WI38 (cell line): ENCODE data around the gene RABIF.

ENCODE experiments used
- H3K4me3 ChIP-seq: 2 replicates; pipeline ENCODE4 v1.5.1; 2011; ENCODE audit warnings: low read depth, mild to moderate bottlenecking, control low read depth, low read length
- TF ChIP-seq, protein P1 (sequence below): IDR thresholded peaks from 2 replicates; pipeline ENCODE4 v1.5.1; 2012; ENCODE audit warnings: low read depth, mild to moderate bottlenecking, control low read depth, low read length

Gene RABIF

GRCh38 chr1:202892501-202892900, 3.6 kb upstream of the RABIF start:
- TF ChIP-seq, protein P1, sequence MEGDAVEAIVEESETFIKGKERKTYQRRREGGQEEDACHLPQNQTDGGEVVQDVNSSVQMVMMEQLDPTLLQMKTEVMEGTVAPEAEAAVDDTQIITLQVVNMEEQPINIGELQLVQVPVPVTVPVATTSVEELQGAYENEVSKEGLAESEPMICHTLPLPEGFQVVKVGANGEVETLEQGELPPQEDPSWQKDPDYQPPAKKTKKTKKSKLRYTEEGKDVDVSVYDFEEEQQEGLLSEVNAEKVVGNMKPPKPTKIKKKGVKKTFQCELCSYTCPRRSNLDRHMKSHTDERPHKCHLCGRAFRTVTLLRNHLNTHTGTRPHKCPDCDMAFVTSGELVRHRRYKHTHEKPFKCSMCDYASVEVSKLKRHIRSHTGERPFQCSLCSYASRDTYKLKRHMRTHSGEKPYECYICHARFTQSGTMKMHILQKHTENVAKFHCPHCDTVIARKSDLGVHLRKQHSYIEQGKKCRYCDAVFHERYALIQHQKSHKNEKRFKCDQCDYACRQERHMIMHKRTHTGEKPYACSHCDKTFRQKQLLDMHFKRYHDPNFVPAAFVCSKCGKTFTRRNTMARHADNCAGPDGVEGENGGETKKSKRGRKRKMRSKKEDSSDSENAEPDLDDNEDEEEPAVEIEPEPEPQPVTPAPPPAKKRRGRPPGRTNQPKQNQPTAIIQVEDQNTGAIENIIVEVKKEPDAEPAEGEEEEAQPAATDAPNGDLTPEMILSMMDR = no peak
- no peak overlapping the region for H3K4me3 ChIP-seq

DNA sequence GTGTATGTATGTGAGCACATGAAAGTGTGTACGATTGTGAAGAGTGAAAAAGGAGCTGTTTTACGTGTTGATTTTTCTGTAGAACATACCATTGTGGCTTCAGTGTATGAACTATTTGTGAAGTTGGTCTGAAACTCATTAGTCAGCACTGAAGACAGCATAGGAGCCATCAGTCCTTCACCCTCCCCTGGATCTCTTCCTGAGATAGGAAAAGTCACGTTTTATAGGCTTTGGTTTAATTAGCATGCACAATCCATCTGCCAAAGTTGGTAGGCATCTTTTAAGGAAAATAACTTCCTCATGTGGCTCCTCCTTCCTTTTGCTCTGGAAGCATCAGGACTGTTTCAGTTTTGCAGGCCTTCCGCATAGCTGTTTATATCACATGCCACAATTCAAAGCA, 1.4 kb upstream of the RABIF start:
- no peak overlapping the region for H3K4me3 ChIP-seq

GRCh38 chr1:202888221-202888530, 773 bp downstream of the RABIF start:
- TF ChIP-seq, protein P1 = no peak

More for the DNA sequence above, 1.4 kb upstream of the RABIF start:
- TF ChIP-seq, protein P1 = no peak

DNA sequence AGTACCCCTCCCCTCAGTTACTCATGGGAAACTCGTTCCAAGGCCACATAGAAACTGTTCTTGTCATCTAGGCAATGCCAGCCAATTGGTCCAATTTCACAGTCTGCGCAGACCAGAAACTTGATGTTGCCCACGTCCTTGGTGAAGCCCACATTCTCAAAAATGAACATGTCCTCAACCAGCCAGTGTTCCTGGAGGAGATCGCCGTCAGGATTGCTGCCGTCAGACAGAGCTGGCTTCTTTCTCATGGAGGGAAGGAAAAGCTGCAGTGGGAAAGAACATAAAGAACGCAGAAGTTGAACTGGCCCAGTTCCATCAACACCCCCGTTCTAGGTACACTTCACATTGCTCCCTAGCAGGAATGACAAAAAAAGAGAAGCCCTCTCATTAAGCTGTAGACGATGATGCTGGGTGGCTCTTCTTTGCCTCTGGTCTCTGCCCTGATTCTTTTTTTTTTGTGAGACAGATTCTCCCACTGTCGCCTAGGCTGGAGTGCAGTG, 7.9 kb downstream of the RABIF start:
- TF ChIP-seq, protein P1 = no peak
- no peak overlapping the region for H3K4me3 ChIP-seq

More at GRCh38 chr1:202888221-202888530, 773 bp downstream of the RABIF start:
- peak overlapping the region; percentile 83 for H3K4me3 ChIP-seq

DNA sequence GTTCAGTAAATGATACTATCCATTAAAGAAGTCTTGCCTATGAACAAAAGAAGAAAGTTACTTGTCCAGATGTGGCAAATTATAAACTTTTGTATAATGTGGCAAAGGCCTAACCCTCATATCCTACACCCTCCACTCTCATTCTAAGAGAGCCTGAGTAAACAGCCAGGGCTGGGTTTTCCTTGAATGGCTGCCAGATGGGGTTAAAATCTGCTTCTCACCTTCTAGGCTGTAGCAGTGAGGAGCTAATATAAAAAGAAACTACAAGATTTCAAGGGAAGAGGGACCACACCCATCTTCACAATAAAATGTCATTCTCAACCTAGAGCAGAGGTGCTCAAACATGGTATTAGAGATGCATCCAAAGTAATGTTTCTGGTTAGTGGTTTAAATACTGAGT, 8.9 kb downstream of the RABIF start:
- no peak overlapping the region for H3K4me3 ChIP-seq
- TF ChIP-seq, protein P1 = no peak

- no peak overlapping the region for H3K4me3 ChIP-seq
- TF ChIP-seq, protein P1 = no peak
These were observed 9.8 kb downstream of the RABIF start for GRCh38 chr1:202879128-202879527.

GRCh38 chr1:202873026-202873425, 15.9 kb downstream of the RABIF start:
- H3K4me3 ChIP-seq = no peak overlapping the region
- TF ChIP-seq, protein P1 = no peak
